ENCODE results near the gene ZNF236. TPM values are rescaled to one million over a fixed set of nuclear protein-coding genes. Genes with fewer than 3 reads are reported as not detected.

ZNF236 gene
- total RNA-seq, 2 experiments from 2014 or later, result 6.6 to 16.1 TPM

- intact Hi-C loops (cut with micrococcal nuclease; ENCODE audit: unreplicated experiment), result no loop called here
- H4K20me1 ChIP-seq (ENCODE audit: insufficient read depth, low read length), result no peaks in the 10 kb centered on the region
- H3K9me2 ChIP-seq (ENCODE audit: insufficient read depth, low read length), result no peaks in the 10 kb centered on the region
- BruUV-seq (replicated peaks), result no TSS peak
- H3K9me3 ChIP-seq (ENCODE audit: low read length), result no peaks in the 10 kb centered on the region
- H3K27ac ChIP-seq (ENCODE audit: low read depth, low read length, poor library complexity, severe bottlenecking), result no peak overlapping the region
- H3K4me3 ChIP-seq (ENCODE audit: low read depth, low read length, poor library complexity, severe bottlenecking), result no peak overlapping the region
- ChIA-PET CTCF (ENCODE audit: unreplicated experiment) (no interaction called here), POLR2A (no interaction called here)
- H3K79me2 ChIP-seq (ENCODE audit: insufficient read depth, low read depth, low read length), result no peaks in the 10 kb centered on the region
- no peak overlapping the region for H2AFZ ChIP-seq (ENCODE audit: low read length)
- no peaks in the 10 kb centered on the region for H3K4me1 ChIP-seq (ENCODE audit: insufficient read depth, low read length, poor library complexity, severe bottlenecking)
- H3K4me2 ChIP-seq (ENCODE audit: low read length), result no peak overlapping the region
- no peak for DNase-seq (ENCODE audit: low spot score)
- peaks cover 6% of the 10 kb centered on the region for H3K36me3 ChIP-seq (ENCODE audit: insufficient read depth, low read length)
- TF ChIP-seq EZH2phosphoT487 (IDR thresholded peaks at IDR 0.05; ENCODE audit: borderline replicate concordance, low read depth, low read length), result no peak
Observed at GRCh38 chr18:76866666-76867065, 44.3 kb downstream of the ZNF236 start.

DNA sequence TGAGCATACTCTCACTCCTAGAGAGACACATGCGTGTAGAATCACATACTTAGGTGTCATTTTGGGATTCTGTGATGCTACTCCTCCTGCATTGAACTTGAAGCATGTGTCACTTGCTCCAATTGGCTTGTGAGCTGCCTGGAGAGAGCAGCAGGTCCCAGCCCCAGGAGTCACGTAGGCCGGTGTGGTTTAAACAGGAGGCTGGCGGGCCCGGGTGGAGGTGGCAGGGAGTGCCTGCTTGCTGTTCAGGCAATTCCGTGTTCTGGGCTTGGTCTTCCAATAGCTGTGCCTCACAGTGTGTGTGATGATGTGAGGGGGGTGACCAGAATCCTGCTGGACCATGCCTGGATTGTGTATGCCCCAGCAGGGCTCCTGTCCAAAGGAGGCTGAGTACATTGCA lies 51.0 kb downstream of the ZNF236 start:
- Histone ChIP-seq H3K4me3 (ENCODE audit: low read depth, low read length, poor library complexity, severe bottlenecking) (no peak overlapping the region), H4K20me1 (ENCODE audit: insufficient read depth, low read length) (no peaks in the 10 kb centered on the region), H3K4me2 (ENCODE audit: low read length) (no peak overlapping the region), H2AFZ (ENCODE audit: low read length) (no peak overlapping the region), H3K36me3 (ENCODE audit: insufficient read depth, low read length) (peaks cover 20% of the 10 kb centered on the region), H3K4me1 (ENCODE audit: insufficient read depth, low read length, poor library complexity, severe bottlenecking) (no peaks in the 10 kb centered on the region), H3K79me2 (ENCODE audit: insufficient read depth, low read depth, low read length) (no peaks in the 10 kb centered on the region), H3K9me2 (ENCODE audit: insufficient read depth, low read length) (no peaks in the 10 kb centered on the region), H3K9me3 (ENCODE audit: low read length) (no peaks in the 10 kb centered on the region), H3K27ac (ENCODE audit: low read depth, low read length, poor library complexity, severe bottlenecking) (no peak overlapping the region)
- no peak for DNase-seq (ENCODE audit: low spot score)
- ChIA-PET POLR2A (no interaction called here), CTCF (ENCODE audit: unreplicated experiment) (no interaction called here)
- intact Hi-C loops (cut with micrococcal nuclease; ENCODE audit: unreplicated experiment), result no loop called here
- no TSS peak for BruUV-seq (replicated peaks)
- TF ChIP-seq, protein P1, sequence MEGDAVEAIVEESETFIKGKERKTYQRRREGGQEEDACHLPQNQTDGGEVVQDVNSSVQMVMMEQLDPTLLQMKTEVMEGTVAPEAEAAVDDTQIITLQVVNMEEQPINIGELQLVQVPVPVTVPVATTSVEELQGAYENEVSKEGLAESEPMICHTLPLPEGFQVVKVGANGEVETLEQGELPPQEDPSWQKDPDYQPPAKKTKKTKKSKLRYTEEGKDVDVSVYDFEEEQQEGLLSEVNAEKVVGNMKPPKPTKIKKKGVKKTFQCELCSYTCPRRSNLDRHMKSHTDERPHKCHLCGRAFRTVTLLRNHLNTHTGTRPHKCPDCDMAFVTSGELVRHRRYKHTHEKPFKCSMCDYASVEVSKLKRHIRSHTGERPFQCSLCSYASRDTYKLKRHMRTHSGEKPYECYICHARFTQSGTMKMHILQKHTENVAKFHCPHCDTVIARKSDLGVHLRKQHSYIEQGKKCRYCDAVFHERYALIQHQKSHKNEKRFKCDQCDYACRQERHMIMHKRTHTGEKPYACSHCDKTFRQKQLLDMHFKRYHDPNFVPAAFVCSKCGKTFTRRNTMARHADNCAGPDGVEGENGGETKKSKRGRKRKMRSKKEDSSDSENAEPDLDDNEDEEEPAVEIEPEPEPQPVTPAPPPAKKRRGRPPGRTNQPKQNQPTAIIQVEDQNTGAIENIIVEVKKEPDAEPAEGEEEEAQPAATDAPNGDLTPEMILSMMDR (conservative IDR thresholded peaks at IDR 0.05; ENCODE audit: low read length), result no peak
- no peak for TF ChIP-seq EZH2phosphoT487 (IDR thresholded peaks at IDR 0.05; ENCODE audit: borderline replicate concordance, low read depth, low read length)

GRCh38 chr18:76873713-76874112 lies 51.4 kb downstream of the ZNF236 start:
- no peaks in the 10 kb centered on the region for H3K4me1 ChIP-seq (ENCODE audit: insufficient read depth, low read length, poor library complexity, severe bottlenecking)
- DNase-seq (ENCODE audit: low spot score), result no peak
- ChIA-PET CTCF (ENCODE audit: unreplicated experiment) (no interaction called here), POLR2A (no interaction called here)
- no peaks in the 10 kb centered on the region for H3K9me2 ChIP-seq (ENCODE audit: insufficient read depth, low read length)
- no peaks in the 10 kb centered on the region for H3K79me2 ChIP-seq (ENCODE audit: insufficient read depth, low read depth, low read length)
- peaks cover 18% of the 10 kb centered on the region; the same call in 1 of the 2 replicates for H3K36me3 ChIP-seq (ENCODE audit: insufficient read depth, low read length)
- H3K4me2 ChIP-seq (ENCODE audit: low read length), result no peak overlapping the region
- intact Hi-C loops (cut with micrococcal nuclease; ENCODE audit: unreplicated experiment), result no loop called here
- H3K27ac ChIP-seq (ENCODE audit: low read depth, low read length, poor library complexity, severe bottlenecking), result no peak overlapping the region
- H3K9me3 ChIP-seq (ENCODE audit: low read length), result no peaks in the 10 kb centered on the region
- no peak for TF ChIP-seq EZH2phosphoT487 (IDR thresholded peaks at IDR 0.05; ENCODE audit: borderline replicate concordance, low read depth, low read length)
- TF ChIP-seq, protein P1 (conservative IDR thresholded peaks at IDR 0.05; ENCODE audit: low read length), result no peak
- H3K4me3 ChIP-seq (ENCODE audit: low read depth, low read length, poor library complexity, severe bottlenecking), result no peak overlapping the region
- H2AFZ ChIP-seq (ENCODE audit: low read length), result no peak overlapping the region
- H4K20me1 ChIP-seq (ENCODE audit: insufficient read depth, low read length), result no peaks in the 10 kb centered on the region
- no TSS peak for BruUV-seq (replicated peaks)
